Sciatic nerve (tissue), 2 donors: ENCODE measurements around the gene SAMHD1. TPM values are rescaled to one million over a fixed set of nuclear protein-coding genes. Genes with fewer than 3 reads are reported as not detected.
"Not testable (repeated sequence)": the region's sequence is repeated elsewhere in the genome, so short reads cannot be mapped to it uniquely, and the experiment has no call there.

Experiments
- ATAC-seq: fragments of 200-7000 bp; cut with Tn5 transposase; one replicate; pipeline ENCODE4 v1.9.1; 2020; ENCODE audit warnings: mild to moderate bottlenecking, moderate library complexity
- DNase-seq: peaks from one replicate; pipeline ENCODE4 v3.0.0-alpha.2; 2020; ENCODE audit warnings: low spot score
- intact Hi-C: fragments of 100-400 bp; cut with DNase I; formaldehyde crosslinking; loops from one replicate; pipeline ENCODE4 v1.14.2; 2022
- total RNA-seq: library from RNA; stranded (reverse); fragmentation: NEBNext Ultra II Directional; extraction: Animal tissue kit (Norgen Biotek cat#: 25700); gene quantifications from one replicate; pipeline ENCODE4 v1.2.1, GENCODE V29; 2021
- donor health status: DM: no; HTN: no; CAD: no.
- donor health status: DM: no; HTN: no; CAD: no.

Gene SAMHD1
- total RNA-seq, 1 donor from 2014 or later, result 349 TPM

GRCh38 chr20:36957875-36958667 lies 6.6 kb upstream of the SAMHD1 start:
- ATAC-seq (peak; percentile 48), DNase-seq (no peak)
- intact Hi-C loops, result no loop called here

GRCh38 chr20:36956674-36957073 lies 5.2 kb upstream of the SAMHD1 start:
- DNase-seq, result no peak
- no peak for ATAC-seq
- intact Hi-C loops, result no loop called here

GRCh38 chr20:36956016-36956415 lies 4.5 kb upstream of the SAMHD1 start:
- intact Hi-C loops, result no loop called here
- ATAC-seq, result no peak
- DNase-seq, result no peak

- ATAC-seq, result no peak
- intact Hi-C loops, result no loop called here
Measured at GRCh38 chr20:36951979-36952738, 651 bp upstream of the SAMHD1 start.

GRCh38 chr20:36950414-36951197 lies 902 bp downstream of the SAMHD1 start:
- ATAC-seq (no peak), DNase-seq (peak; percentile 8)
- intact Hi-C loops, result no loop called here

More at GRCh38 chr20:36951979-36952738, 651 bp upstream of the SAMHD1 start:
- DNase-seq, result no peak

- DNase-seq (peak; percentile 51), ATAC-seq (no peak)
- intact Hi-C loops, result no loop called here
Measured at GRCh38 chr20:36941401-36941835, 10.1 kb downstream of the SAMHD1 start.

- intact Hi-C loops, result no loop called here
- no peak for DNase-seq
- ATAC-seq, result no peak
Measured at GRCh38 chr20:36937402-36937770, 14.1 kb downstream of the SAMHD1 start.

- DNase-seq (peak; percentile 38), ATAC-seq (peak; percentile 75)
- intact Hi-C loops, result not testable (repeated sequence)
Measured at GRCh38 chr20:36936761-36937401, 14.6 kb downstream of the SAMHD1 start.

GRCh38 chr20:36936341-36936740 lies 15.2 kb downstream of the SAMHD1 start:
- no peak for ATAC-seq
- intact Hi-C loops, result no loop called here
- DNase-seq, result peak; percentile 30

GRCh38 chr20:36933571-36933970 lies 17.9 kb downstream of the SAMHD1 start:
- DNase-seq, result peak; percentile 54
- intact Hi-C loops, ATAC-seq: not testable (repeated sequence)

GRCh38 chr20:36932476-36933426 lies 18.8 kb downstream of the SAMHD1 start:
- intact Hi-C loops, result no loop called here
- peak; percentile 5 for ATAC-seq
- peak; percentile 25 for DNase-seq

GRCh38 chr20:36932067-36932466 lies 19.4 kb downstream of the SAMHD1 start:
- DNase-seq (peak; percentile 38), ATAC-seq (peak; percentile 18)

GRCh38 chr20:36929691-36930090 lies 21.8 kb downstream of the SAMHD1 start:
- ATAC-seq, result no peak
- intact Hi-C loops, result no loop called here

More at GRCh38 chr20:36932067-36932466, 19.4 kb downstream of the SAMHD1 start:
- intact Hi-C loops, result not testable (repeated sequence)

GRCh38 chr20:36929290-36929689 lies 22.2 kb downstream of the SAMHD1 start:
- peak; percentile 25 for DNase-seq
- no peak for ATAC-seq
- intact Hi-C loops, result no loop called here

More at GRCh38 chr20:36929691-36930090, 21.8 kb downstream of the SAMHD1 start:
- peak; percentile 41 for DNase-seq

GRCh38 chr20:36927704-36928103 lies 23.8 kb downstream of the SAMHD1 start:
- intact Hi-C loops, result no loop called here
- ATAC-seq, result no peak
- DNase-seq, result no peak

- ATAC-seq (no peak), DNase-seq (no peak)
- intact Hi-C loops, result no loop called here
Measured at GRCh38 chr20:36926653-36927200, 24.8 kb downstream of the SAMHD1 start.

- intact Hi-C loops, result no loop called here
- ATAC-seq, result no peak
- DNase-seq, result no peak
Measured at GRCh38 chr20:36925234-36925633, 26.3 kb downstream of the SAMHD1 start.
